K562 (cell line): ENCODE results near the gene TSPOAP1. TPM values are rescaled to one million over a fixed set of nuclear protein-coding genes. Genes with fewer than 3 reads are reported as not detected.

Experiments used
- ADNP ChIP-seq: fragments of 200-800 bp; sonication (Bioruptor generic); IDR thresholded peaks from 2 replicates; pipeline ENCODE4 v1.6.1; 2016; ENCODE audit warnings: missing genetic modification characterization, missing compliant biosample characterization
- BRD9 ChIP-seq: fragments of 450-650 bp; IDR thresholded peaks from 2 replicates; pipeline ENCODE4 v1.6.1; 2018; ENCODE audit warnings: low read depth; ENCODE audit not compliant: partially characterized antibody
- CBX8 ChIP-seq: fragments of 200-600 bp; sonication (generic); IDR thresholded peaks from 2 replicates; pipeline ENCODE4 v1.6.1; 2012; ENCODE audit warnings: borderline replicate concordance, mixed run types, low read depth, mild to moderate bottlenecking, moderate library complexity, mixed read lengths, low read length, control low read depth, inconsistent platforms; ENCODE audit not compliant: poor library complexity, severe bottlenecking; ENCODE audit errors: extremely low read depth
- ELF4 ChIP-seq: fragments of 450-650 bp; formaldehyde crosslinking; IDR thresholded peaks from 2 replicates; pipeline ENCODE4 v1.4.0; 2022; ENCODE audit warnings: missing genetic modification characterization
- ETV1 ChIP-seq: fragments of 450-650 bp; conservative IDR thresholded peaks from 2 replicates; pipeline ENCODE4 v1.6.1; 2016; ENCODE audit warnings: missing genetic modification characterization, control low read depth, low read depth, missing compliant biosample characterization
- GABPA ChIP-seq: fragments of 200-800 bp; sonication (Bioruptor generic); conservative IDR thresholded peaks from 2 replicates; pipeline ENCODE4 v1.6.1; 2016; ENCODE audit warnings: low read depth, missing genetic modification characterization, missing compliant biosample characterization
- GABPB2 ChIP-seq: fragments of 250-450 bp; sonication (Bioruptor Pico); conservative IDR thresholded peaks from 2 replicates; pipeline ENCODE4 v1.5.1; 2021; ENCODE audit warnings: mild to moderate bottlenecking
- HLTF ChIP-seq: fragments of 450-650 bp; IDR thresholded peaks from 2 replicates; pipeline ENCODE4 v1.6.1; 2016
- HNRNPK ChIP-seq: fragments of 200-400 bp; formaldehyde crosslinking; IDR thresholded peaks from one replicate; pipeline ENCODE4 v1.6.1; 2018; ENCODE audit warnings: mild to moderate bottlenecking, low read depth, low read length; ENCODE audit not compliant: poor library complexity, severe bottlenecking
- KLF10 ChIP-seq: fragments of 250-450 bp; sonication (Bioruptor Pico); IDR thresholded peaks from 2 replicates; pipeline ENCODE4 v1.6.1; 2021; ENCODE audit warnings: matching md5 sums
- NCOA2 ChIP-seq, 2 experiments: fragments of 450-650 bp; IDR thresholded peaks; 2 replicates each; pipeline ENCODE4 v1.6.1; 2018; ENCODE audit warnings: mild to moderate bottlenecking in 2 of 2, moderate library complexity in 1 of 2; ENCODE audit not compliant: partially characterized antibody in 2 of 2
- NELFE ChIP-seq: IDR thresholded peaks from 2 replicates; pipeline ENCODE4 v1.6.1; 2011; ENCODE audit warnings: mild to moderate bottlenecking; ENCODE audit not compliant: insufficient read depth, insufficient read length
- PHB ChIP-seq: fragments of 250-450 bp; sonication (Bioruptor Pico); IDR thresholded peaks from 2 replicates; pipeline ENCODE4 v1.5.0; 2021
- PHTF2 ChIP-seq: fragments of 250-450 bp; sonication (Bioruptor Pico); IDR thresholded peaks from 2 replicates; pipeline ENCODE4 v1.5.0; 2021; ENCODE audit warnings: mild to moderate bottlenecking
- PTRF ChIP-seq: fragments of 450-650 bp; IDR thresholded peaks from 2 replicates; pipeline ENCODE4 v1.6.1; 2016; ENCODE audit warnings: mild to moderate bottlenecking, missing genetic modification characterization, missing compliant biosample characterization
- RUNX1 ChIP-seq: sonication (generic); IDR thresholded peaks from 2 replicates; pipeline ENCODE4 v1.6.1; 2016; ENCODE audit warnings: antibody characterized with exemption, low read depth
- SMAD4 ChIP-seq: fragments of 250-450 bp; sonication (Bioruptor Pico); conservative IDR thresholded peaks from 2 replicates; pipeline ENCODE4 v1.8.0; 2021; ENCODE audit warnings: inconsistent platforms, mild to moderate bottlenecking, moderate library complexity
- SMARCE1 ChIP-seq: fragments of 450-650 bp; IDR thresholded peaks from 2 replicates; pipeline ENCODE4 v1.7.1; 2016; ENCODE audit warnings: mild to moderate bottlenecking
- SREBF1 ChIP-seq: fragments of 150-350 bp; IDR thresholded peaks from 2 replicates; pipeline ENCODE4 v1.6.1; 2014; ENCODE audit warnings: antibody characterized with exemption, low read depth, low read length, borderline replicate concordance
- TARDBP ChIP-seq: fragments of 450-650 bp; IDR thresholded peaks from 2 replicates; pipeline ENCODE4 v1.6.1; 2016
- TCFL5 ChIP-seq: fragments of 250-450 bp; sonication (Bioruptor Pico); conservative IDR thresholded peaks from 2 replicates; pipeline ENCODE4 v1.6.1; 2021; ENCODE audit warnings: mild to moderate bottlenecking, moderate library complexity, matching md5 sums
- TGIF2 ChIP-seq: sonication (generic); formaldehyde crosslinking; IDR thresholded peaks from 2 replicates; pipeline ENCODE4 v1.8.1; 2022; ENCODE audit warnings: mild to moderate bottlenecking, missing genetic modification reagents, moderate library complexity
- ZNF146 ChIP-seq: IDR thresholded peaks from one replicate; pipeline ENCODE4 v1.6.1; 2018; ENCODE audit warnings: missing compliant biosample characterization; ENCODE audit not compliant: unreplicated experiment
- ZNF354B ChIP-seq: fragments of 250-450 bp; sonication (Bioruptor Pico); IDR thresholded peaks from 2 replicates; pipeline ENCODE4 v1.4.0; 2020
- ZNF707 ChIP-seq: fragments of 250-450 bp; sonication (Bioruptor Pico); conservative IDR thresholded peaks from 2 replicates; pipeline ENCODE4 v1.8.0; 2022; ENCODE audit warnings: inconsistent platforms, mild to moderate bottlenecking, moderate library complexity
- polyA plus RNA-seq, 8 experiments: library from polyadenylated mRNA; depleted of rRNA in 4 of 8; stranded (reverse) in 5 of 8; unstranded in 3 of 8; fragments of >200 nt; fragmentation: Nextera tagmentation in 2 of 8; fragmentation: Illumina TruSeq in 1 of 8; extraction: Ambion mirVana in 2 of 8; extraction: Trizol in 1 of 8; gene quantifications; 2 replicates each; pipeline versions ENCODE4 v1.2.1 to v1.2.3, GENCODE V29; 2011 to 2014; ENCODE audit warnings: inconsistent platforms in 1 of 8, missing spikeins in 1 of 8
- total RNA-seq, 7 experiments: library from RNA; depleted of rRNA in 6 of 7; stranded (reverse); fragments of >200 nt in 6 of 7; fragmentation: Illumina TruSeq in 2 of 7; extraction: Trizol in 2 of 7; gene quantifications; 2 replicates each; pipeline versions ENCODE4 v1.2.1 to v1.2.3, GENCODE V29; 2011 to 2021; ENCODE audit warnings: low replicate concordance in 1 of 7
- TF ChIP-seq, protein P1 (sequence below): fragments of 450-650 bp; formaldehyde crosslinking; IDR thresholded peaks from 2 replicates; pipeline ENCODE4 v1.4.0; 2020; ENCODE audit warnings: mild to moderate bottlenecking, moderate library complexity
- TF ChIP-seq, protein P2 (sequence below): fragments of 450-650 bp; IDR thresholded peaks from 2 replicates; pipeline ENCODE4 v1.7.1; 2018; ENCODE audit warnings: mild to moderate bottlenecking, low read depth; ENCODE audit not compliant: partially characterized antibody

TSPOAP1 gene
- total and polyA plus RNA-seq, 9 of the 15 experiments (the other 6 are each of a cell fraction or from before 2014, with no cell fraction given) = 0.87 to 3.9 (median 1.8) TPM; not detected in 2

DNA sequence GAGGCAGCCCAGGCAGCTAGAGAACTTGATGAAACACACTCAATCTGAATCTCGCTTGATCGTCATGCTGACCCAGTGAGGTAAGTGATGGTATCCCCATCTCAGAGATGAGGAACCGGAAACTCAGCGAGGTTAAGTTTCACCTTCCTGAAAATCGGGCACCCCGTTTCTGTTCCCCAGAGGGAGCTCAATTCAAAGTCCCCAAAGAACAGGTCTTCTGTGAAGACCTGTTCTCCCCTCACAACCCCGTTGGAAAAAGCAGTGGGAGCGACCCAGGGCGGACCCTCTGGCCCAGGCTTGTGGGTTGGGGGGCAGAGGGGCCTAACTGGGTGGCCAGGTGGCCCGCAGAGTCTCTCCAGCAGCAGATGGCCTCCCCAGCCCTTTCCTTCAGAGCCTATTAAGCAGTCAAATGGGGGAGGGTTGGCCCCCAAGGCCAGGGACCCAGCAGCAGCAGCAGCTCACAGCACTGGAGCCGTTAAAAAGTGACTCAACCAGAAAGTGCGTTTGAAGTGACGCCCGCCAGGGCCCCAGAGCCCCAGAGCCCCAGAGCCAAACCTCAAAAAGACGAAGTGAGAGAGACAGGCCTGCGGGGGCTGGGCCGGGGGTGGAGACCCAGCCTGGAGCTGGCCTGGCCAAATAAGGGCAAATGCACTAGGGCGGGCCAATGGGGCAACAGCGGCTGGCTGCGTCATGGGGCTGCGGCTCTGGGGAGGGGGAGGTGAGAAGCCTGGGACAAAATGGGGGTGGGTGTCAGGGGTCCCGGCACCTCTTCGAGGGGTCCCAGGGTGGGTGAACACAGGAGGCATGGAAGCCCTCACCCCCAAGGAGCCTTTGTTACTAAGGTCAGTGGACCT, 9.2 kb upstream of the TSPOAP1 start (continued):
- TF ChIP-seq BRD9 (peak; percentile 66), ELF4 (CRISPR knock-in tag) (no peak), TCFL5 (CRISPR knock-in tag) (no peak), HLTF (no peak), SMARCE1 (peak; percentile 48), KLF10 (CRISPR knock-in tag) (no peak), GABPA (tag) (peak; percentile 45), PHB (CRISPR knock-in tag) (0 out of 2 replicates have a peak, but pooled peaks have one; percentile 55), TARDBP (no peak), RUNX1 (no peak), ZNF146 (CRISPR knock-in tag) (no peak), GABPB2 (CRISPR knock-in tag) (no peak), ADNP (tag) (no peak), ETV1 (peak; percentile 25; the same call in 1 of the 2 replicates), SMAD4 (CRISPR knock-in tag) (peak; percentile 44; the same call in 1 of the 2 replicates), PHTF2 (CRISPR knock-in tag) (no peak), CBX8 (no peak), SREBF1 (no peak; the same call in 1 of the 2 replicates), ZNF707 (CRISPR knock-in tag) (no peak), NCOA2 (IDR thresholded peaks at IDR 0.05; ENCODE audit: partially characterized antibody in 2 of 2) (no peak), ZNF354B (CRISPR knock-in tag) (no peak), NELFE (no peak), PTRF (tag) (no peak), HNRNPK (no peak), TGIF2 (CRISPR knock-in tag) (no peak)
- TF ChIP-seq, protein P1, sequence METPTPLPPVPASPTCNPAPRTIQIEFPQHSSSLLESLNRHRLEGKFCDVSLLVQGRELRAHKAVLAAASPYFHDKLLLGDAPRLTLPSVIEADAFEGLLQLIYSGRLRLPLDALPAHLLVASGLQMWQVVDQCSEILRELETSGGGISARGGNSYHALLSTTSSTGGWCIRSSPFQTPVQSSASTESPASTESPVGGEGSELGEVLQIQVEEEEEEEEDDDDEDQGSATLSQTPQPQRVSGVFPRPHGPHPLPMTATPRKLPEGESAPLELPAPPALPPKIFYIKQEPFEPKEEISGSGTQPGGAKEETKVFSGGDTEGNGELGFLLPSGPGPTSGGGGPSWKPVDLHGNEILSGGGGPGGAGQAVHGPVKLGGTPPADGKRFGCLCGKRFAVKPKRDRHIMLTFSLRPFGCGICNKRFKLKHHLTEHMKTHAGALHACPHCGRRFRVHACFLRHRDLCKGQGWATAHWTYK (CRISPR knock-in tag) = no peak
- TF ChIP-seq, protein P2, sequence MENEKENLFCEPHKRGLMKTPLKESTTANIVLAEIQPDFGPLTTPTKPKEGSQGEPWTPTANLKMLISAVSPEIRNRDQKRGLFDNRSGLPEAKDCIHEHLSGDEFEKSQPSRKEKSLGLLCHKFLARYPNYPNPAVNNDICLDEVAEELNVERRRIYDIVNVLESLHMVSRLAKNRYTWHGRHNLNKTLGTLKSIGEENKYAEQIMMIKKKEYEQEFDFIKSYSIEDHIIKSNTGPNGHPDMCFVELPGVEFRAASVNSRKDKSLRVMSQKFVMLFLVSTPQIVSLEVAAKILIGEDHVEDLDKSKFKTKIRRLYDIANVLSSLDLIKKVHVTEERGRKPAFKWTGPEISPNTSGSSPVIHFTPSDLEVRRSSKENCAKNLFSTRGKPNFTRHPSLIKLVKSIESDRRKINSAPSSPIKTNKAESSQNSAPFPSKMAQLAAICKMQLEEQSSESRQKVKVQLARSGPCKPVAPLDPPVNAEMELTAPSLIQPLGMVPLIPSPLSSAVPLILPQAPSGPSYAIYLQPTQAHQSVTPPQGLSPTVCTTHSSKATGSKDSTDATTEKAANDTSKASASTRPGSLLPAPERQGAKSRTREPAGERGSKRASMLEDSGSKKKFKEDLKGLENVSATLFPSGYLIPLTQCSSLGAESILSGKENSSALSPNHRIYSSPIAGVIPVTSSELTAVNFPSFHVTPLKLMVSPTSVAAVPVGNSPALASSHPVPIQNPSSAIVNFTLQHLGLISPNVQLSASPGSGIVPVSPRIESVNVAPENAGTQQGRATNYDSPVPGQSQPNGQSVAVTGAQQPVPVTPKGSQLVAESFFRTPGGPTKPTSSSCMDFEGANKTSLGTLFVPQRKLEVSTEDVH = no peak
